GM20431 (cell line): ENCODE measurements around the gene GM2A.
"Not testable (repeated sequence)": the region's sequence is repeated elsewhere in the genome, so short reads cannot be mapped to it uniquely, and the experiment has no call there.

Experiments used
- in situ Hi-C: fragments of 300-500 bp; cut with MseI, MboI; formaldehyde crosslinking; loops from one replicate; pipeline ENCODE4 v1.15.0; 2020; ENCODE audit warnings: low sequenced_read_pairs; ENCODE audit not compliant: unreplicated experiment

Gene GM2A

DNA sequence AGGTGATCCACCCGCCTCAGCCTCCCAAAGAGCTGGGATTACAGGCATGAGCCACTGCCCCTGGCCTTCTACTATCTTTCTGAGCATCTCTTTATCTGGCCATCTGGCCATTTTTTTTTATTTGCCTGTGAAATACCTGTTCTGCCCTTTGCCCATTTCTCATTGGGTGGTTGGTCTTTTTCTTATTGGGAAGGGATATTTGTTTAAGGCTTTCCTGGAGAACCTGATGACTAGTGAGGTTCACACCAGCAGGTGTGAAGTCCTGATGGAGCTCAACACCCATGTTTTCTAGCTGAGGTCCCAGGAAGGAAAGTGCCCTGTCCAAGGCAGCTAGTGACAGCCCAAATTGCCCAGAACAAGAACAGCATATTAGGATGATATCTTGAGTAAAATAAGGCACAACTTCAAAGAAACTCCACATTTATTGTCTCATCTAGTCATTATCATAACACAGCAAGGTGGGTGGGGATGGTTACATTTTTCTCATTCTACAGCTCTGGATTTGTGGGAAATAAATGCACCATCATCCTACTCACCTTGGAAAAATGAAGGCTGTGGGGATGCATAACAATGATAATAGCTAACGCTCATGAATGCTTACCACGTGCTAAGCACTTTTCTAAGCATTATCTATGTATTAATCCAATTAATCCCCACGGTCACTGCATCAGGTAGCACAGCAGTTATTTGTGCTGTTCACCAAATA is 30.3 kb downstream of the GM2A start:
- in situ Hi-C loops, result no loop called here

DNA sequence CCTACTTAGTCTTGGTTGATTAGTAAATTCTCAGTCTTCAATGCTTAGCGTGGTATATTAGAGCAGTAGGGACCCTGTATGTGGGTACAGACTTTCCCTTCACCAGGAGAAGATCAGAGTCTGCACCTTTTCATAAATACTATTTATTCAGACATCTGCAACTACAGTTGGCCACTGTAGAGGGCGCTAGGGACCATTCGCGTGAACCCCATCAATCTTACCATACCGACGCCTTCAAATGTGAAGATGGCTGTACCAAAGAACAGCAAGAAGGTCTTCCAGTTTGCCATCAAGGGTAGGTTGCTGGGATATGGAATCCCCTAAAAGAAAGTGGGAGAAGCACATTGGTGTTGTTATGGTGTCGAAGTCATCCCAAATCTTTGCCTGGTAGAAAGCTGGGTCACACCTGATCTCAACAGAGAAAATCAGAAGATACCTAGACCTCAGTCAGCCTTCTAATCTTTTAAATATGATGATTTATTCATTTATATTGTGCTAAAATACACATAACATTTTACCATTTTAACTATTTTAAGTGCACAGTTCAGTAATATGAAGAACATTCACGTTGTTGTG is 31.5 kb downstream of the GM2A start:
- in situ Hi-C loops, result no loop called here

- in situ Hi-C loops, result no loop called here
Measured at GRCh38 chr5:151285683-151286082, 32.7 kb downstream of the GM2A start.

- in situ Hi-C loops, result no loop called here
Measured at GRCh38 chr5:151286246-151286645, 33.3 kb downstream of the GM2A start.

GRCh38 chr5:151288180-151288579 is 35.2 kb downstream of the GM2A start:
- in situ Hi-C loops, result no loop called here

- in situ Hi-C loops, result no loop called here
Measured at GRCh38 chr5:151293624-151294023, 40.6 kb downstream of the GM2A start.

GRCh38 chr5:151295138-151295537 is 42.2 kb downstream of the GM2A start:
- in situ Hi-C loops, result no loop called here

DNA sequence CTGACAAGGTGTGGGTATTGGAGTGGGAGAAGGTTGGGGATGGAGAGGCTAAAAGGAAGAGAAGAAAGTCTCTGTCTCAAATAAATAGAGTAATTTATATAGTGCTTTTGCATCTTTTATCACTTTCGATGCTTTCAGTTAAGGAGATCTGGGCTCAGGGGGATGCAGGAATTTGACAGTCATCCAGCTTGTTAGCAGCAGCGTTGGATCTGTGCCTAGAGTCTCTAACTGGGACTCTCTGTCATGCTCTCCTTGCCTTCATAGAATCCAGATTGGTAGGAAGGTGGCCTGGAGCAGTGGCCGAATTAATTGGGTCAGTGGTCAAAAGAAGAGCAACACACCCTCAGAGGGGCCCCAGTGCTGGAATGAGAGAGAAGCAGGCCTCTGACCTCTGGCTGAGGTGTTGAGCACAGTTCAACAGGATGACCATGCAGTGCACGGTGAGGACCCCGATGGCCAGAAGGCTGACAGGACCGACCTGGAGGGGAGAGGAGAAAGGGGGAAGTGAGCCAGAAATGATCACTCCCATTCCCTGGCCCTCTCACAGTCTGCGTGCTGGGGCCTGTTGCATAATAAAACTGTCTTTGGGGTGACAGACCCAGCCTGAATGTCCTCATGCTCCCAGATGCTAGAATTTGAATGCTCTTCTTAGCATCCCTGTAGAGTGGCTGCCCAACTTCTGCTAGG is 42.9 kb downstream of the GM2A start:
- in situ Hi-C loops, result no loop called here

DNA sequence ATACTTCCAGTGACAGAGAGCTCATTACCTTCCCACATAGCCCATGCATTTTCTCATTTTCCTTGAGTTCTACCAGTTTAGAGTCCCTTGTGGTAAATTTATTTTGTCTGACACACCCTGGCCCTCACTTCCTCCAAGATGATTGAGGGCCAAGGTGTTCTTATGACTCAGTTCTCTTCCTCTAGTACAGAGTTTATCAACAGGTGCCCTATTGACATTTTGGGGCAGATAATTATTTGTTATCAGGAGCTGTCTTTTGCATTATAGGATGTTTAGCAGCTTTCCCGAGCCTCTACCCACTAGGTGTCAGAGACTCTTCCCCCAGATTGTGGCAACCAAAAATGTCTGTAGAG is 43.5 kb downstream of the GM2A start:
- in situ Hi-C loops, result no loop called here

- in situ Hi-C loops, result no loop called here
Measured at GRCh38 chr5:151296974-151297373, 44.0 kb downstream of the GM2A start.

- in situ Hi-C loops, result no loop called here
Measured at GRCh38 chr5:151298063-151298855, 45.3 kb downstream of the GM2A start.

- in situ Hi-C loops, result no loop called here
Measured at GRCh38 chr5:151303666-151304065, 50.7 kb downstream of the GM2A start, which contains the start of gene SLC36A3. TSS of gene SLC36A3 (minus strand) at chr5:151303766. CDS start at chr5:151303354, 412 bp downstream.

GRCh38 chr5:151309266-151309665 is 56.3 kb downstream of the GM2A start:
- in situ Hi-C loops, result not testable (repeated sequence)

- in situ Hi-C loops, result not testable (repeated sequence)
Measured at GRCh38 chr5:151309821-151310220, 56.8 kb downstream of the GM2A start.

DNA sequence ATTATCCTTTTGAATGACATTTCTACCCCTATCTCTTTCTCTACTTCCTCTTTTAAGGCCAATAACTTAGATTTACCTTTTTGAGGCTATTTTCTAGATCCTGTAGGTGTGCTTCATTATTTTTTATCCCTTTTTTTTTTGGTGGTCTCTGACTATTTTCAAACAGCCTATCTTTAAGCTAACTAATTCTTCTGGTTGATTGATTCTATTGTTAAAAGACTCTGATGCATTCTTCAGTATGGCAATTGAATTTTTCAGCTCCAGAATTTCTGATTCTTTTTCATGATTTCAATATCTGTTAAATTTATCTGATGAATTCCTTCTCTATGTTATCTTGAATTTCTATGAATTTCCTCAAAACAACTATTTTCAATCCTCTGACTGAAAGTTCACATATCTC is 57.9 kb downstream of the GM2A start:
- in situ Hi-C loops, result no loop called here

DNA sequence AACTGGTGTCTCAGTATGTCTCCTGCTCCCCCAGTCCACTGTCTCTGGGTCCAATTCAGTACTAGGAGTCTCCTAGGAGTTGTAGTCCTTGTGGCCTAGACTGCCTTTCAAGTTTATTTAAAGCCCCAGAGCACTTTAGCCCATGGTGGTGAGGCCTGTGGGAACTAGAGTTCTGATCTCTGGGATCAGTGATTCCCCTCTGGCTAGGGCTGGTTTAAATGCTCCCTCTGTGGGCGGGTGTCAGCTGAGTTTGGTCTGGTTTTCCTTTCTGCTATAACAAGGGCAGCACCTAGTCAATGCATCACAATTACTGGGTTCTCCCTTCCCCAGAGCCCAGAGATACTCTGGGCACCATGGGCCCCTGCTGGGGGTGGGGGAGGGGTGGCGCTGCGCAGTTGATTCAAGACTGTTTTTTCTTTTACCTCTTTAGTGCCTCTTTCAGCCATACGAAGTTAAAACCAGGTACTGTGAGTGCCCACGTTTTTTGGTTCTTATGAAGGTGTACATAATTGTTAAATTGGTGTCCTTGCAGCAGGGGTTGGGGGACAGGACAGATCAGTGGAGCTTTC is 59.9 kb downstream of the GM2A start:
- in situ Hi-C loops, result no loop called here

GRCh38 chr5:151313357-151313756 is 60.4 kb downstream of the GM2A start:
- in situ Hi-C loops, result no loop called here

DNA sequence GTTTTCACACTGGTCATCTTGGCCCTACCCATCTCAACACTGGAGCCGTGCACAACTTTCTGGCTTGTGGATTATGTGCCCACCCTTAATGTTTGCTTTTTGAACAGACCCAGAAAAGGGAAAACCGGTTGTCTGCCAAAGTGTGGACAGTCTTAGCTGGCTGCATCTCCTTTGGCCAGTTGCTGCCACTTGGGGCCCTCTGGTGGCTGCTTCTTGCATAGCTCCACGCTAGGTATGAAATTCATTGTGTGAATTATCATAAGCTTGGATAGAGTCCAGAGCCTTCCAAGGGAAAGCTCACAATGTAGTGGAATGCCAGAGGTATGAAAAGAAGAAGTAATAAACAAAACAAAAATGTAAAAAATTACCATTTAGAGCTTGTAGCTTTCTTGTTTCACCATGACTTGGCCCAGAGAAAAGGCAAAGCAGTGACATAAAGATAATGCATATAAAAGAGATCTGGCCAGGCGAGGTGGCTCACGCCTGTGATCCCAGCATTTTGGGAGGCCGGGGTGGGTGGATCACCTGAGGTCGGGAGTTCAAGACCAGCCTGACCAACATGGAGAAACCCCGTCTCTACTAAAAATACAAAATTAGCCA is 63.1 kb downstream of the GM2A start:
- in situ Hi-C loops, result no loop called here

DNA sequence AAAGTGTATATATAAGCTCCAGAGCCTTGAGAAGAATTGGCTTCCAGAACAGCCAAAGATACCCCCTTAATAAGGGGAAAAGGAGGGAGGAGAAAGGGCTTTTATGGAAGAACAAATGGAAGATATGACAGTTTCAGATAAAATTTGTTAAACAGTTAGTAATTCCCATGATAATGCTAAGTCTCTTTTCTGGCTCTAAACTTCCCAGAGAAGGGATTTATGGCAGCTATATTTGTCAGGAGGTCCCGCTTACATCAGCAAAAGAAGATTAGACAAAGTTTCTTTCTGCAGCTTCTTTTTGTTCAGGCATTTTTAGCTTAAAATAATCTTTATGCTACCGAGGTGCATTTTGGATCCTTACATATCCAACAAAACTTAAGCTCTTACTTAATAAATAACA is 64.9 kb downstream of the GM2A start:
- in situ Hi-C loops, result no loop called here
